HuH-7 (cell line): ENCODE measurements around the gene MYO1D.
"Not testable (repeated sequence)": the region's sequence is repeated elsewhere in the genome, so short reads cannot be mapped to it uniquely, and the experiment has no call there.

Experiments used
- DNase-seq: peaks from one replicate; pipeline ENCODE4 v3.0.0; 2011; ENCODE audit warnings: low spot score

Gene MYO1D

DNA sequence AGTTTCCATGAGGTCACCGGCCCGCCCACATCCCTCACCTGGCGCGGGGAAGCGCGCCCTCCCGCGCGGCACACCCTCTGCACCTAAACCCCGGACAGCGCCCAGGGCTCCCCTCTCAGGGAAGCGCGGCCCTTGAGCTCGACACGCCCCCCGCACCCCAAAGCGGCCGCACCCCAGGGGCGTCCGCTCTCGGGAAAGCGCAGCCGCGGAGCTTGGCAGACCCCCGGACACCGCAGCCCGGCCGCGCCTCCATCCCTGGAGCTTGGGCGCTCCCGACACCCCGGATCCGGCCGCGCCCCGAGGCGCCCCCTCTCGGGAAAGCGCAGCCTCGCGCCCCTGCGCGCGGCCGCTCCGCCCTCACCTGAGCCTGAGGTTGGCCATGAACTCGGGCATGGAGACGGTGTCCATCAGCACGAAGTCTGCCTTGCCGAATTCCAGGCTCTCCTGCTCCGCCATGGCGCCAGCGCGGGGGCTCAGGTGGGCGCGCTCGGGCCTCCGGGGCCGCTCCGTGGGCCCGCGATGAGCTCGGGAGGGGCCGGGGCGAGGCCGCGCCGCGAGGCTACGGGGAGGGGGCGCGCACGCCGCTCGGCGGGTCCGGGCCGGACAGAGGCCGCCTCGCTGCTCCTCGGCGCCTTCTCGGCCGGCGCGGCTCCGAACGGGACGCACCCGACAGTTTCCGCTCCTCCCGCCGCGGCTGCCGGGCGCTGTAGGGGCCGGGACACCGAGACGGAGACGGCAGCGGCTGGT is at the start of gene MYO1D:
Gene MYO1D, minus strand, starts transcription at position 708 of the 747 bp plus-strand sequence. Its CDS starts 252 bp downstream, at position 456.
- peak; percentile 39 for DNase-seq

- DNase-seq: no peak
Measured at GRCh38 chr17:32926183-32926582, 49.3 kb upstream of the MYO1D start.

- not testable (repeated sequence) for DNase-seq
Measured at GRCh38 chr17:32923905-32924304, 47.0 kb upstream of the MYO1D start.

- DNase-seq: no peak
Measured at GRCh38 chr17:32921017-32921416, 44.1 kb upstream of the MYO1D start.

DNA sequence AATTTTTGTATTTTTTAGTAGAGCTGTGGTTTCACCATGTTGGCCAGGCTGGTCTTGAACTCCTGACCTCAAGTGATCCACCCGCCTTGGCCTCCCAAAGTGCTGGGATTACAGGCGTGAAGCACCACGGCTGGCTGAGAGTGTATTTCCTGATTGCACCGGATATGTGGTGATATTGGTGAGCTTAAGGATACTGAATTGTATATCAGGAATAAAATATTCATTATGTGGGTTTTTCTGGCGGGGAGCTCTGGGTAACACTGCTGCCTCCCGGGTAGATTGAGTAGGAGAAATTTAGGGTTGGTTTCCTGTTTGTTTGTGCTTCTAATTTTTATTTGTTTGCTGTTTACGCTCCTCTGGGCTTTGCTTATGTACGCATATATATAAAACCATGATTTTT is 43.4 kb upstream of the MYO1D start:
- no peak for DNase-seq

DNA sequence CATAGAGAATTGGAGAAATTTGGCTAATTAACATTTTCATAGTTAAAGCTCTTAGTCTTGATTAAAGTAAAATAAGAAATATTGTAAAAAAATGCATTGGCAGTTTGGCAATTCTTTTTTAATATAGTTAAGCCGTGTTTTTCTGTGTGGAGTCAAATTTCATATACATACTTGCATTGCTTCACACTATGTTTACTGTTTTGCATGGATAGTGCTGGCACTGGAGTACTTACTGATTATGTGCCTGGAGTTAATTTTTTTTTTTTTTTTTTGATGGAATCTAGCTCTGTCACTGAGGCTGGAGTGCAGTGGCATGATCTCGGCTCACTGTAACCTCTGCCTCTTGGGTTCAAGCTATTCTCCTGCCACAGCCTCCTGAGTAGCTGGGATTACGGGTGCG is 43.0 kb upstream of the MYO1D start:
- not testable (repeated sequence) for DNase-seq

GRCh38 chr17:32917842-32918241 is 40.9 kb upstream of the MYO1D start:
- no peak for DNase-seq

- DNase-seq: no peak
Measured at GRCh38 chr17:32917081-32917480, 40.2 kb upstream of the MYO1D start.

DNA sequence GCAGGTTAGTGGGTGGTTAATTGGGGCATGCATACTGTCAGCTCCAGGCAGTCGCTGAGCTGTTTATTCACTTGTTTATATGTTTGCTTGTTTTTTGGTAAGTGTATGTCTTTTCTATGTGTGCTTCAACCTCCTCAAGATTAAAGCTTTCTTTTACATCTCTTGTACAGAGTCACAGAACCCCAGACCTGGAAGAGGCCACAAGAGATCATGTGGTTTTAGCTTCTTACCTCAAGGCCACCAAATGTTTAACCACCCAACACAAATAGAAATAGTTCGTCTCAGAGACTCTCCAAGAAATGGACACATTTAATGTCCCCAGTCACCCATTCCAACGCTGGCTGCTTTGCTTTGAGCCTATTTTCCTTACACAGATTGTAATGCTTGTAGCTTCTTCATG is 39.2 kb upstream of the MYO1D start:
- no peak for DNase-seq

DNA sequence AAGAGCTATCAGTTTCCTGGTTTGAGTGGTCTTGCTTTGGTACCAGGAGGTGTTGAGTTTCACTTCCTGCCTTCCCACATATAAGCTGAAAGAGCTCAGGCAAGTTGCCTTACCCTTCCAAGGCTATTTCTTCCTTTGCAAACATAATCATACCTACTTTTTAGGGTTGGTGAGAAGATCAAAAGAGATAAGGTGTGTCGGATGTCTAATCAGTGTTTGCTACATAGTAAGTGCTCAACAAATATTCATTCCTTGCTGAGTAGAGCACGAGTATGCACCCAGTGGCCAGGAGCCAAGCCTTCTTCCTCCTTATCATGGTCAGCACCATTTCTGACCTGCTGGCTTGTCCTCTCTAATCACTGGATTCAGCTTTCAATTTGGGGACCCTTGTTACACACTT is 38.3 kb upstream of the MYO1D start:
- DNase-seq: no peak

GRCh38 chr17:32914181-32914580 is 37.3 kb upstream of the MYO1D start:
- DNase-seq: no peak

DNA sequence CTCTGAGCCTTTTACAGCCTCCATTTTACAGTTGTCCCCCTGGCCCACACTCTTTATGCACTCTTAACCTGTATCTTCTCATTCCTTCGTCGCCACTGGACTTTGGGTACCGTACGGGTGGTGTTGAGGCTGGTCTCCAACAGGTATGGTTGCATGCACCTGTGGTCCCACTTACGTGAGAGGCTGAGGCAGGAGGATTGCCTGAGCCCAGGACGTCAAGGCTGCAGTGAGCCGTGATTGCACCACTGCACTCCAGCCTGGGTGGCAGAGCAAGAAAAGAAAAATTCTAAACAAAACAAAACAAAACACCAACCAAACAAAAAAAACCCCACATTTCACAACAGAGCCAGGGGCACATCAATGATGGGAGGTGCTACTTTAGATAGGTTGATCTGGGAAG is 36.7 kb upstream of the MYO1D start:
- DNase-seq: no peak

DNA sequence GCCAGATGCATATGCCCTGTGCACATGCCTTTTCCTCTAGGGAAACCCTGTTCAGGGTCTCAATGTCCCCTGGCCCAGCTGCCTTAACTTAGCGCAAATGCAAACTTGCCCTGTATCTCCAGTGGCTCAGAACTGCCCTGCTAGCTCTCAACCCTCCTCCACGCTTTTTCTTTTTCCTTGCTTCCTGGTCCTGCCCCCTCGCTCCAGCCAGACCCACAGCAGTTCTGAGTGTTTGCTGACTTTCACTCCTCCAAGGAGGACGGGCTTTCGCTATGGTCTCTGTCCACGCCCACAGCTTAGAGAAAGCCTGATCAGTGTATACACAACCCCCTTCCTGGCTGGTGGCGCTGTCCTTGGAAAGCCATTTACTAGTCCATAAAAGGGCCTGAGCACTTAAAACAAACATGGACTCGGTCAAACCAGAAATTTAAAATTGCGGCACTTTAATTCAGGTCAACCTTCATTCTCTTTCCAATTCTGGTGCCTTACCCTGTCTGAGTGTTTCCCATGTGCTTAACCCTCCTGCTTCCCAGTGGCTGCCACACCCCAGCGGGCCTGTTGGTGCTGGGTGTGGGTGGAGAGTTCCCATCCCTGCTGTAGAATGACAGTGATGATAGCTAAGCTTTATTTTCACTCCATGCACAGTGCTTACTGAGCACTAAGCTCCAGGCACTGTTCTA is 35.4 kb upstream of the MYO1D start:
- peak; percentile 78 for DNase-seq

DNA sequence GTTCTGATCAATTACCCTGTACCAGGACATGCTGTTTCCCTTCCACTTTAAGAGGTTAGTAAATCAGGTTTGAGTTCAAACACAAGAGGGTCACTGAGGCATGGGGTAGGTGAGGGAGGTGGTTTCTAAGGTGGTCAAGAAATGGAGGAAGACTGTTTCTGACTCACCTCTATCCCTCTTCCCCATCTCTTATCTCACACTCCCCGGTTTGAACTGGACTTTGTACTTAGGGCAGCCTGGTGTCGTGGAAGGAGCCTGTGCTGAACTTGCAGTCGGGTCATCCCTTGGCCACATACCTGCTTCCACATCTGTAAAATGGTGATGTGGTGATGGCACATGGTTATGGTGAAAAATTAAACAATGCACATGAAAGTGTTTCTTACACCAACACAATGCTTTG is 33.8 kb upstream of the MYO1D start:
- DNase-seq: no peak

GRCh38 chr17:32909787-32910369 is 33.0 kb upstream of the MYO1D start:
- DNase-seq: peak; percentile 63

GRCh38 chr17:32907583-32907982 is 30.7 kb upstream of the MYO1D start:
- no peak for DNase-seq

- no peak for DNase-seq
Measured at GRCh38 chr17:32904891-32905290, 28.0 kb upstream of the MYO1D start.

- DNase-seq: no peak
Measured at GRCh38 chr17:32903774-32904673, 27.1 kb upstream of the MYO1D start.

DNA sequence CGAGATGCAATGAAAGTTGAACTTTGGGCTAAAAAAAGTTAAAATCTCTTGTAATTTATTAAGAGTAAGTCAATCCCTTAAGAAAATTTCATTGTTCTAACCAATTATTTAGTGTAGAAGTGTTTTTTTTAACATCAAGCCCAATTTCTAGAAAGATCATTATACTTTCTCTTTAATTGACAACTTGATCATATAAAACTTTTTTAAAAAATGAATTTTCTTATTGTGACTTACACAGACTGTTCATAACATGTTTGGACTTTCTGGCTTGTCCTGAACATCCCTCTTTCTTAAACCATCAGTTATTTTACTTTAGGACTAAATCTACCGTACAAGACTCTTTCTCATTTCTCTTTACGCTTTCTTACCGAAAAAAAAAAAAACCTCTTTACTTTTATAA is 24.8 kb upstream of the MYO1D start:
- DNase-seq: no peak

- no peak for DNase-seq
Measured at GRCh38 chr17:32899236-32900013, 22.5 kb upstream of the MYO1D start.

- no peak for DNase-seq
Measured at GRCh38 chr17:32896647-32897258, 19.8 kb upstream of the MYO1D start.
